IPS-20b (cell line): Measurements from ENCODE around the gene CREG1.

ENCODE experiments used
- H3K27ac ChIP-seq: one replicate; pipeline ENCODE4 v1.5.1; 2013; ENCODE audit warnings: low read length
- H3K27me3 ChIP-seq: 2 replicates; pipeline ENCODE4 v1.6.1; 2013; ENCODE audit warnings: mild to moderate bottlenecking, low read length, inconsistent platforms; ENCODE audit not compliant: insufficient read depth
- H3K36me3 ChIP-seq: 2 replicates; pipeline ENCODE4 v1.6.1; 2013; ENCODE audit warnings: low read depth, mild to moderate bottlenecking, inconsistent platforms, low read length, moderate library complexity; ENCODE audit not compliant: insufficient read depth
- H3K4me1 ChIP-seq: 2 replicates; pipeline ENCODE4 v1.6.1; 2013; ENCODE audit warnings: mild to moderate bottlenecking, control low read depth, inconsistent platforms, low read length, moderate library complexity; ENCODE audit not compliant: insufficient read depth
- H3K4me3 ChIP-seq: 2 replicates; pipeline ENCODE4 v1.5.1; 2013; ENCODE audit warnings: mild to moderate bottlenecking, low read length, inconsistent platforms
- H3K9ac ChIP-seq: 2 replicates; pipeline ENCODE4 v1.6.1; 2013; ENCODE audit warnings: low read depth, mild to moderate bottlenecking, inconsistent platforms, low read length, moderate library complexity
- H3K9me3 ChIP-seq: 2 replicates; pipeline ENCODE4 v1.6.1; 2013; ENCODE audit warnings: mild to moderate bottlenecking, low read depth, low read length, inconsistent platforms; ENCODE audit not compliant: insufficient read depth

Gene CREG1

GRCh38 chr1:167526667-167527383 is 26.7 kb downstream of the CREG1 start:
- H3K4me1 ChIP-seq = no peaks in the 10 kb centered on the region
- H3K27me3 ChIP-seq = no peaks in the 10 kb centered on the region; the same call in 1 of the 2 replicates
- H3K4me3 ChIP-seq = no peak overlapping the region
- H3K9me3 ChIP-seq = no peaks in the 10 kb centered on the region
- H3K27ac ChIP-seq = no peak overlapping the region
- no peak overlapping the region for H3K9ac ChIP-seq
- H3K36me3 ChIP-seq = no peaks in the 10 kb centered on the region

GRCh38 chr1:167524651-167525050 is 28.9 kb downstream of the CREG1 start:
- Histone ChIP-seq H3K27ac (no peak overlapping the region), H3K9me3 (no peaks in the 10 kb centered on the region), H3K27me3 (no peaks in the 10 kb centered on the region; the same call in 1 of the 2 replicates), H3K9ac (no peak overlapping the region), H3K36me3 (no peaks in the 10 kb centered on the region), H3K4me3 (no peak overlapping the region), H3K4me1 (no peaks in the 10 kb centered on the region)

- H3K4me3 ChIP-seq = no peak overlapping the region
- no peaks in the 10 kb centered on the region for H3K9me3 ChIP-seq
- no peaks in the 10 kb centered on the region for H3K36me3 ChIP-seq
- no peaks in the 10 kb centered on the region; the same call in 1 of the 2 replicates for H3K27me3 ChIP-seq
- H3K27ac ChIP-seq = no peak overlapping the region
- H3K4me1 ChIP-seq = no peaks in the 10 kb centered on the region
- H3K9ac ChIP-seq = no peak overlapping the region
These were observed 31.3 kb downstream of the CREG1 start for GRCh38 chr1:167522246-167522645.

GRCh38 chr1:167520711-167521206 is 32.8 kb downstream of the CREG1 start:
- H3K4me3 ChIP-seq = no peak overlapping the region
- no peak overlapping the region for H3K9ac ChIP-seq
- no peaks in the 10 kb centered on the region for H3K4me1 ChIP-seq
- H3K27ac ChIP-seq = no peak overlapping the region
- H3K36me3 ChIP-seq = no peaks in the 10 kb centered on the region
- no peaks in the 10 kb centered on the region; the same call in 1 of the 2 replicates for H3K27me3 ChIP-seq
- H3K9me3 ChIP-seq = no peaks in the 10 kb centered on the region

- no peak within 1 kb of the TSS for H3K4me3 ChIP-seq
- H3K9me3 ChIP-seq = no peaks in the 10 kb centered on the region
- no peak within 1 kb of the TSS for H3K9ac ChIP-seq
- no peaks in the 10 kb centered on the region for H3K4me1 ChIP-seq
- no peaks in the 10 kb centered on the region for H3K27me3 ChIP-seq
- H3K36me3 ChIP-seq = no peaks in the 10 kb centered on the region
- no peak within 1 kb of the TSS for H3K27ac ChIP-seq
These were observed 35.2 kb downstream of the CREG1 start, which contains the start of gene CD247 for GRCh38 chr1:167518331-167518700. CD247 (minus strand) TSS chr1:167518529; CDS start chr1:167518465, 64 bp downstream.

GRCh38 chr1:167517535-167518330 is 35.8 kb downstream of the CREG1 start:
- Histone ChIP-seq H3K4me1 (no peaks in the 10 kb centered on the region), H3K36me3 (no peaks in the 10 kb centered on the region), H3K9ac (no peak overlapping the region), H3K4me3 (no peak overlapping the region), H3K27me3 (no peaks in the 10 kb centered on the region), H3K27ac (no peak overlapping the region), H3K9me3 (no peaks in the 10 kb centered on the region)

- no peaks in the 10 kb centered on the region for H3K27me3 ChIP-seq
- H3K27ac ChIP-seq = no peak overlapping the region
- no peak overlapping the region for H3K4me3 ChIP-seq
- H3K4me1 ChIP-seq = no peaks in the 10 kb centered on the region
- H3K9ac ChIP-seq = no peak overlapping the region
- no peaks in the 10 kb centered on the region for H3K36me3 ChIP-seq
- H3K9me3 ChIP-seq = no peaks in the 10 kb centered on the region
These were observed 36.9 kb downstream of the CREG1 start for GRCh38 chr1:167516404-167517388.

GRCh38 chr1:167515893-167516321 is 37.7 kb downstream of the CREG1 start:
- no peaks in the 10 kb centered on the region for H3K27me3 ChIP-seq
- no peak overlapping the region for H3K4me3 ChIP-seq
- H3K27ac ChIP-seq = no peak overlapping the region
- no peaks in the 10 kb centered on the region for H3K36me3 ChIP-seq
- H3K9me3 ChIP-seq = no peaks in the 10 kb centered on the region
- H3K9ac ChIP-seq = no peak overlapping the region
- H3K4me1 ChIP-seq = no peaks in the 10 kb centered on the region

- Histone ChIP-seq H3K27ac (no peak overlapping the region), H3K36me3 (no peaks in the 10 kb centered on the region), H3K4me3 (no peak overlapping the region), H3K9me3 (no peaks in the 10 kb centered on the region), H3K9ac (no peak overlapping the region), H3K27me3 (no peaks in the 10 kb centered on the region), H3K4me1 (no peaks in the 10 kb centered on the region)
These were observed 38.1 kb downstream of the CREG1 start for GRCh38 chr1:167515461-167515860.

- no peaks in the 10 kb centered on the region for H3K27me3 ChIP-seq
- H3K36me3 ChIP-seq = no peaks in the 10 kb centered on the region
- H3K27ac ChIP-seq = no peak overlapping the region
- no peak overlapping the region for H3K4me3 ChIP-seq
- H3K9ac ChIP-seq = no peak overlapping the region
- H3K9me3 ChIP-seq = no peaks in the 10 kb centered on the region
- H3K4me1 ChIP-seq = no peaks in the 10 kb centered on the region
These were observed 39.3 kb downstream of the CREG1 start for GRCh38 chr1:167514288-167514687.

GRCh38 chr1:167512046-167512654 is 41.4 kb downstream of the CREG1 start:
- Histone ChIP-seq H3K9me3 (no peaks in the 10 kb centered on the region), H3K27me3 (no peaks in the 10 kb centered on the region), H3K36me3 (no peaks in the 10 kb centered on the region), H3K4me1 (no peaks in the 10 kb centered on the region), H3K27ac (no peak overlapping the region), H3K9ac (no peak overlapping the region), H3K4me3 (no peak overlapping the region)
